GM12865 (cell line): ENCODE measurements around the gene MTUS2.
"Not testable (repeated sequence)": the region's sequence is repeated elsewhere in the genome, so short reads cannot be mapped to it uniquely, and the experiment has no call there.

Experiments used
- DNase-seq: peaks from one replicate; pipeline ENCODE4 v3.0.0; 2010; ENCODE audit warnings: low read depth
- H3K4me3 ChIP-seq: 2 replicates; pipeline ENCODE4 v1.5.1; 2011; ENCODE audit warnings: mild to moderate bottlenecking, low read depth, low read length, control low read depth
- CTCF ChIP-seq: IDR thresholded peaks from 2 replicates; pipeline ENCODE4 v1.5.1; 2011; ENCODE audit warnings: low read length, control low read depth, low read depth, inconsistent platforms; ENCODE audit not compliant: insufficient read depth; ENCODE audit errors: missing control alignments

The MTUS2 gene

GRCh38 chr13:29187584-29187983 lies 367.4 kb downstream of the MTUS2 start:
- no peak overlapping the region for H3K4me3 ChIP-seq
- no peak for DNase-seq
- no peak for TF ChIP-seq CTCF

GRCh38 chr13:29190298-29190697 lies 370.2 kb downstream of the MTUS2 start:
- H3K4me3 ChIP-seq, result no peak overlapping the region

GRCh38 chr13:29193083-29193482 lies 372.9 kb downstream of the MTUS2 start:
- H3K4me3 ChIP-seq, result no peak overlapping the region
- no peak for DNase-seq
- no peak for TF ChIP-seq CTCF

More at GRCh38 chr13:29190298-29190697, 370.2 kb downstream of the MTUS2 start:
- TF ChIP-seq CTCF, result no peak
- no peak for DNase-seq

- no peak for DNase-seq
- H3K4me3 ChIP-seq, result no peak overlapping the region
- TF ChIP-seq CTCF, result no peak
Observed at GRCh38 chr13:29195456-29195855, 375.3 kb downstream of the MTUS2 start.

GRCh38 chr13:29196409-29197074 lies 376.4 kb downstream of the MTUS2 start:
- H3K4me3 ChIP-seq, result no peak overlapping the region
- no peak for TF ChIP-seq CTCF
- DNase-seq, result peak; percentile 73

GRCh38 chr13:29202753-29203152 lies 382.6 kb downstream of the MTUS2 start:
- DNase-seq, H3K4me3 ChIP-seq: not testable (repeated sequence)

- no peak overlapping the region for H3K4me3 ChIP-seq
- DNase-seq, result no peak
- TF ChIP-seq CTCF, result no peak
Observed at GRCh38 chr13:29204651-29205050, 384.5 kb downstream of the MTUS2 start.
